Chondrocyte (in vitro differentiated cells): ENCODE measurements around the gene SEL1L2. TPM values are rescaled to one million over a fixed set of nuclear protein-coding genes. Genes with fewer than 3 reads are reported as not detected.

Source experiments
- DNase-seq: peaks from one replicate; pipeline ENCODE4 v3.0.0; 2021; ENCODE audit warnings: mixed read lengths, low spot score
- H3K27ac Mint-ChIP-seq: one replicate; pipeline ENCODE4 v1.8.0; 2021; ENCODE audit warnings: mild to moderate bottlenecking, moderate library complexity, mixed read lengths; ENCODE audit not compliant: unreplicated experiment
- H3K27me3 Mint-ChIP-seq: 2 replicates; pipeline ENCODE4 v1.8.0; 2021; ENCODE audit warnings: low read depth, mixed read lengths
- H3K36me3 Mint-ChIP-seq: 2 replicates; pipeline ENCODE4 v1.8.0; 2021; ENCODE audit warnings: low read depth, mixed read lengths
- H3K4me1 Mint-ChIP-seq: 2 replicates; pipeline ENCODE4 v1.8.0; 2021; ENCODE audit warnings: low read depth, mild to moderate bottlenecking, mixed read lengths
- H3K4me3 Mint-ChIP-seq: one replicate; pipeline ENCODE4 v1.8.0; 2021; ENCODE audit warnings: mild to moderate bottlenecking, moderate library complexity, mixed read lengths; ENCODE audit not compliant: unreplicated experiment
- H3K9me3 Mint-ChIP-seq: 2 replicates; pipeline ENCODE4 v1.8.0; 2021; ENCODE audit warnings: low read depth, mixed read lengths
- CTCF ChIP-seq: fragments of 200-600 bp; sonication (generic); IDR thresholded peaks from 2 replicates; pipeline ENCODE4 v1.5.0; 2021; ENCODE audit warnings: antibody characterized with exemption, mild to moderate bottlenecking, moderate library complexity
- total RNA-seq: library from RNA; stranded (reverse); gene quantifications from 3 replicates; pipeline ENCODE4 v1.2.1, GENCODE V29; 2021

Gene SEL1L2
- total RNA-seq, 1 donor from 2014 or later: not detected

- no peaks in the 10 kb centered on the region for H3K4me1 Mint-ChIP-seq
- H3K36me3 Mint-ChIP-seq: no peaks in the 10 kb centered on the region
- DNase-seq: no peak
- H3K9me3 Mint-ChIP-seq: no peaks in the 10 kb centered on the region
- no peak overlapping the region for H3K27ac Mint-ChIP-seq
- H3K27me3 Mint-ChIP-seq: no peaks in the 10 kb centered on the region
- no peak overlapping the region for H3K4me3 Mint-ChIP-seq
- no peak for TF ChIP-seq CTCF
Measured at GRCh38 chr20:13930281-13930680, 60.1 kb downstream of the SEL1L2 start.

- H3K36me3 Mint-ChIP-seq: no peaks in the 10 kb centered on the region
- no peaks in the 10 kb centered on the region for H3K9me3 Mint-ChIP-seq
- TF ChIP-seq CTCF: no peak
- H3K27ac Mint-ChIP-seq: no peak overlapping the region
- DNase-seq: no peak
- no peak overlapping the region for H3K4me3 Mint-ChIP-seq
- H3K27me3 Mint-ChIP-seq: no peaks in the 10 kb centered on the region
- H3K4me1 Mint-ChIP-seq: no peaks in the 10 kb centered on the region
Measured at GRCh38 chr20:13929836-13930235, 60.6 kb downstream of the SEL1L2 start.

GRCh38 chr20:13928901-13929300, 61.5 kb downstream of the SEL1L2 start:
- peaks cover under 1% of the 10 kb centered on the region for H3K27me3 Mint-ChIP-seq
- DNase-seq: no peak
- no peak for TF ChIP-seq CTCF
- H3K9me3 Mint-ChIP-seq: no peaks in the 10 kb centered on the region
- no peaks in the 10 kb centered on the region for H3K4me1 Mint-ChIP-seq
- H3K27ac Mint-ChIP-seq: no peak overlapping the region
- H3K4me3 Mint-ChIP-seq: no peak overlapping the region
- no peaks in the 10 kb centered on the region for H3K36me3 Mint-ChIP-seq

- Mint-ChIP-seq H3K4me1 (no peaks in the 10 kb centered on the region), H3K27ac (no peak overlapping the region), H3K27me3 (peaks cover 2% of the 10 kb centered on the region), H3K4me3 (no peak overlapping the region), H3K36me3 (no peaks in the 10 kb centered on the region), H3K9me3 (no peaks in the 10 kb centered on the region)
- TF ChIP-seq CTCF: no peak
- DNase-seq: no peak
Measured at GRCh38 chr20:13927171-13927570, 63.2 kb downstream of the SEL1L2 start.

GRCh38 chr20:13922241-13922640, 68.2 kb downstream of the SEL1L2 start:
- Mint-ChIP-seq H3K9me3 (no peaks in the 10 kb centered on the region), H3K4me3 (no peak overlapping the region), H3K4me1 (no peaks in the 10 kb centered on the region), H3K27ac (no peak overlapping the region), H3K27me3 (peaks cover 8% of the 10 kb centered on the region), H3K36me3 (no peaks in the 10 kb centered on the region)
- no peak for DNase-seq
- no peak for TF ChIP-seq CTCF
